ENCODE results near the gene IPO4. TPM values are rescaled to one million over a fixed set of nuclear protein-coding genes. Genes with fewer than 3 reads are reported as not detected.
"Not testable (repeated sequence)": the region's sequence is repeated elsewhere in the genome, so short reads cannot be mapped to it uniquely, and the experiment has no call there.

Gene IPO4
- total and polyA plus RNA-seq, 2 experiments from 2014 or later: 34.2 to 105 TPM

- H3K79me2 ChIP-seq (replicated peaks; ENCODE audit: insufficient read depth): peaks cover 98% of the 10 kb centered on the region
- Mint-ChIP-seq H3K27me3 (ENCODE audit: insufficient read depth, low read depth, poor library complexity) (no peaks in the 10 kb centered on the region), H3K9me3 (no peaks in the 10 kb centered on the region), H3K4me1 (no peaks in the 10 kb centered on the region), H3K36me3 (ENCODE audit: low read depth) (peaks cover 9% of the 10 kb centered on the region), H3K4me3 (no peak overlapping the region), H3K27ac (no peak overlapping the region)
- no peak for ATAC-seq
- no peaks in the 10 kb centered on the region for H3K27me3 ChIP-seq (ENCODE audit: insufficient read depth)
- no peaks in the 10 kb centered on the region for H3K9me2 ChIP-seq (ENCODE audit: insufficient read depth)
- no peaks in the 10 kb centered on the region for H3K4me1 ChIP-seq (ENCODE audit: insufficient read depth)
- H4K20me1 ChIP-seq (replicated peaks; ENCODE audit: insufficient read depth): peaks cover 40% of the 10 kb centered on the region
- no peak for DNase-seq (ENCODE audit: low spot score)
- H3K27ac ChIP-seq (ENCODE audit: low read depth): no peak overlapping the region
- no peak overlapping the region for H3K4me3 ChIP-seq
- no peak overlapping the region for H2AFZ ChIP-seq
- H3K4me2 ChIP-seq: no peak overlapping the region
- TF ChIP-seq ZNF114 (CRISPR knock-in tag; IDR thresholded peaks at IDR 0.05) (no peak), EZH2 (IDR thresholded peaks at IDR 0.05; ENCODE audit: low read depth, unreplicated experiment) (no peak), CREB1 (CRISPR knock-in tag; IDR thresholded peaks at IDR 0.05; ENCODE audit: low read depth) (no peak), ZNF462 (CRISPR knock-in tag; IDR thresholded peaks at IDR 0.05) (no peak), POLR2AphosphoS5 (IDR thresholded peaks at IDR 0.05; ENCODE audit: low read depth) (no peak), EZH2phosphoT487 (IDR thresholded peaks at IDR 0.05; ENCODE audit: unreplicated experiment) (no peak), CTCF (conservative IDR thresholded peaks at IDR 0.05; ENCODE audit: low read depth in 2 of 2) (no peak), ZNF331 (CRISPR knock-in tag; IDR thresholded peaks at IDR 0.05; ENCODE audit: low read depth) (no peak), STAT1 (IDR thresholded peaks at IDR 0.05; ENCODE audit: unreplicated experiment) (no peak), JUNB (IDR thresholded peaks at IDR 0.05; ENCODE audit: unreplicated experiment) (no peak)
- peaks cover 12% of the 10 kb centered on the region for H3K36me3 ChIP-seq (ENCODE audit: insufficient read depth)
- no peaks in the 10 kb centered on the region for H3F3A ChIP-seq (replicated peaks; ENCODE audit: low read depth)
Observed at GRCh38 chr14:24224618-24225071, 36.0 kb upstream of the IPO4 start.

- not testable (repeated sequence) for H2AFZ ChIP-seq; H3K4me3 Mint-ChIP-seq; ATAC-seq; H3K9me2 ChIP-seq (ENCODE audit: insufficient read depth); H3K27me3 Mint-ChIP-seq (ENCODE audit: insufficient read depth, low read depth, poor library complexity); H3K27me3 ChIP-seq (ENCODE audit: insufficient read depth); H3K4me3 ChIP-seq; H3K4me2 ChIP-seq; H3F3A ChIP-seq (replicated peaks; ENCODE audit: low read depth); H3K4me1 ChIP-seq (ENCODE audit: insufficient read depth); H3K4me1 Mint-ChIP-seq; H3K27ac ChIP-seq (ENCODE audit: low read depth); H3K27ac Mint-ChIP-seq; DNase-seq (ENCODE audit: low spot score); H3K9me3 Mint-ChIP-seq
- Histone ChIP-seq H3K36me3 (ENCODE audit: insufficient read depth) (peaks cover 12% of the 10 kb centered on the region), H3K79me2 (replicated peaks; ENCODE audit: insufficient read depth) (peaks cover 89% of the 10 kb centered on the region), H4K20me1 (replicated peaks; ENCODE audit: insufficient read depth) (peaks cover 36% of the 10 kb centered on the region)
- peaks cover 11% of the 10 kb centered on the region for H3K36me3 Mint-ChIP-seq (ENCODE audit: low read depth)
Observed at GRCh38 chr14:24222987-24223386, 34.4 kb upstream of the IPO4 start.
